ENCODE data around the gene PUM1. TPM values are rescaled to one million over a fixed set of nuclear protein-coding genes. Genes with fewer than 3 reads are reported as not detected.

PUM1 gene
- total RNA-seq, 1 experiment from 2014 or later, result 43.3 TPM

DNA sequence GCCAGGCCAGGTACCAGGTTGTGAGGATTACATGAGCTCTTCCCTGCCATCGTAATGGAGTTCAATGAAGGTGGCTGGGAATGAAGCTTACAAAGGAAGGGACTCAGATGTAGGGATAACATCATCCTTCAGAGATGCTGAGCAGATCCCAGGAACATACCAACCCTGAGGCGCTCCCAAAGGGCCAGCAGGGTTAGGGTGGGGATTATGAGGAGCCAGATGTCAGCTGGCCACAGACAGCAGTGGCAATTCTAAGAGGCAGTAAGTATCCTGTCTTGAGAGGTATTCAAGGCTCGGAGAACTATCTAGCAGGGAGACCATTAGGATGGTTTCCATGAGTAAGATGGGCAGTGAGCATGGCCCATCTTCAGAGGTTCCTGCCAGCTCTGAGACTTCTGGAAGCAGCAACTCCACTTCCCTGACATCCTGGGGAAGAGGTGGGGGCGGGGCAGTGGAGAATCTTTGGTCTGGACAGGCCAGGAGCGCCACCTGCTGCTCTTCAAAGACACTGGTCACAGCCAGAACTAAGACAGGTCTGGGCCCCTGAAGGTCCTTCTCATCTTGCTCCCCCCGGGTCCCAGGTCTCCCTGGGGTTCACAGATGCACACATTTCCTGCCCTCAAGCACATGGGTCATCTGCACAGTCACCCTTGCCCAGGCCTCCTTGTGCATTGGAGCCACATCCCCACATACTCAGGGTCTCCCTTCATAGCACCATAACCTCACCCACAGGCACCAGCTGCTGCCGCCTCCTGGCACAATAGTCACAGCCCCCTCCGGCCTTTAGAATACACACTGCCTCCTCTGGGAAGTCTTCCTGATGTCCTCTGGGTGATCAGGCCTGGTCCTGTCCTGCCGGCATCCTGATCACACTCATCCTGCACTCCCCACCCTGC is 154.2 kb downstream of the PUM1 start:
- DNase-seq, result peak; percentile 80
- Histone ChIP-seq H3K79me2 (ENCODE audit: low read length) (peaks cover 4% of the 10 kb centered on the region; the same call in 1 of the 2 replicates), H3K4me3 (ENCODE audit: low read length) (no peak overlapping the region), H3K4me1 (ENCODE audit: insufficient read depth, low read length) (peaks cover 10% of the 10 kb centered on the region), H3K9ac (ENCODE audit: low read length) (no peak overlapping the region), H3F3A (ENCODE audit: low read length, unreplicated experiment) (no peaks in the 10 kb centered on the region), H3K27me3 (ENCODE audit: low read length) (no peaks in the 10 kb centered on the region), H3K27ac (ENCODE audit: low read length) (no peak overlapping the region), H3K9me3 (ENCODE audit: low read length) (no peaks in the 10 kb centered on the region), H3K9me2 (replicated peaks; ENCODE audit: low read length) (no peaks in the 10 kb centered on the region), H4K20me1 (ENCODE audit: low read length) (no peaks in the 10 kb centered on the region), H3K4me2 (ENCODE audit: low read length) (no peak overlapping the region), H3K36me3 (ENCODE audit: low read depth, low read length) (no peaks in the 10 kb centered on the region; the same call in 1 of the 2 replicates), H2AFZ (ENCODE audit: low read length) (no peak overlapping the region)
- BruUV-seq (replicated peaks), result no TSS peak
- no peak for TF ChIP-seq EZH2 (IDR thresholded peaks at IDR 0.05; ENCODE audit: low read length, unreplicated experiment)
- TF ChIP-seq, protein P1, sequence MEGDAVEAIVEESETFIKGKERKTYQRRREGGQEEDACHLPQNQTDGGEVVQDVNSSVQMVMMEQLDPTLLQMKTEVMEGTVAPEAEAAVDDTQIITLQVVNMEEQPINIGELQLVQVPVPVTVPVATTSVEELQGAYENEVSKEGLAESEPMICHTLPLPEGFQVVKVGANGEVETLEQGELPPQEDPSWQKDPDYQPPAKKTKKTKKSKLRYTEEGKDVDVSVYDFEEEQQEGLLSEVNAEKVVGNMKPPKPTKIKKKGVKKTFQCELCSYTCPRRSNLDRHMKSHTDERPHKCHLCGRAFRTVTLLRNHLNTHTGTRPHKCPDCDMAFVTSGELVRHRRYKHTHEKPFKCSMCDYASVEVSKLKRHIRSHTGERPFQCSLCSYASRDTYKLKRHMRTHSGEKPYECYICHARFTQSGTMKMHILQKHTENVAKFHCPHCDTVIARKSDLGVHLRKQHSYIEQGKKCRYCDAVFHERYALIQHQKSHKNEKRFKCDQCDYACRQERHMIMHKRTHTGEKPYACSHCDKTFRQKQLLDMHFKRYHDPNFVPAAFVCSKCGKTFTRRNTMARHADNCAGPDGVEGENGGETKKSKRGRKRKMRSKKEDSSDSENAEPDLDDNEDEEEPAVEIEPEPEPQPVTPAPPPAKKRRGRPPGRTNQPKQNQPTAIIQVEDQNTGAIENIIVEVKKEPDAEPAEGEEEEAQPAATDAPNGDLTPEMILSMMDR (conservative IDR thresholded peaks at IDR 0.05; ENCODE audit: low read depth, low read length), result peak; percentile 91
- TF ChIP-seq EZH2phosphoT487 (IDR thresholded peaks at IDR 0.05; ENCODE audit: borderline replicate concordance, low read length), result no peak
- CTCF ChIA-PET, result interaction anchor here (0.6 to 1.2 kb wide), 8 partner anchors 79 to 1664 kb away, joined by 3 to 26 read pairs (median 4); no protein-coding TSS in a partner anchor
- ATAC-seq, result peak; percentile 80
- intact Hi-C loops (cut with micrococcal nuclease), result loop anchor here (1.0 kb wide), 3 partner anchors 110 to 192 kb away; no protein-coding TSS in a partner anchor
- POLR2A ChIA-PET (ENCODE audit: unreplicated experiment), result no interaction called here

DNA sequence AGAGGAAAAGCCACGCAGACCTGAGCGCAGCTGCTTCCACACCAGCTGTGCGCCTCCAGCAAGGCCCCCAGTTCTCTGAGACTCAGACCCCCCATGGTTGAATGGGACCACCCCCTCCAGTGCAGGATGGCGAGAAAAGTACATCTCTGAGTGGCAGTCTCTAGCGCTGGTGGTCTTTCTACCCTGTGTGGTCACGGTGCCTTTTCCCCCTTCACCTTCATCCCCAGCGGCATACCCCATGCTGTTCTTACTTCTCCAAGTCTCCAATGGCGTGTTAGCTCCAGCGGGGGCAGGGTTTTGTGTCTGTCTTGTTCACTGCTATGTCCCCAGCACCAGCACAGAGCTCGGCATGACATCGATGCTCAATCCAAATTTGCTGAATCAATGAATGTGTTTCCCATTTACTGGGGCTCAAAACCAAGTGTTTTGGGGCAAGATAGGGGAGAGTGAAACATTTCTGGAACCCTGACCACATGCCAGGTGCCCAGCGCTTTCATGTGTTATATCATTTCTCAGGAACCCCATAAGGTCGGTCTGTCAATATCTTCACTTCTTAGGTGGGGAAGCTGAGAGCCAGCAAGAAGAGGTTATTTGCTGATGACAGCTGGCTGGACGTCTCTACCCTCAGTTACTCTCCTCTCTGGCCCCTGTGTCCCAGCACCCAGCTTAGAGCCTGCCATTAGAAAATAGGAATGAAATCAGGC is 156.0 kb downstream of the PUM1 start:
- Histone ChIP-seq H3F3A (ENCODE audit: low read length, unreplicated experiment) (no peaks in the 10 kb centered on the region), H3K36me3 (ENCODE audit: low read depth, low read length) (no peaks in the 10 kb centered on the region; the same call in 1 of the 2 replicates), H4K20me1 (ENCODE audit: low read length) (no peaks in the 10 kb centered on the region), H3K79me2 (ENCODE audit: low read length) (peaks cover 4% of the 10 kb centered on the region; the same call in 1 of the 2 replicates), H3K27ac (ENCODE audit: low read length) (no peak overlapping the region), H2AFZ (ENCODE audit: low read length) (peak overlapping the region; percentile 84; the same call in 1 of the 2 replicates), H3K4me2 (ENCODE audit: low read length) (peak overlapping the region; percentile 84), H3K9me2 (replicated peaks; ENCODE audit: low read length) (no peaks in the 10 kb centered on the region), H3K4me1 (ENCODE audit: insufficient read depth, low read length) (peaks cover 10% of the 10 kb centered on the region), H3K9ac (ENCODE audit: low read length) (no peak overlapping the region), H3K4me3 (ENCODE audit: low read length) (peak overlapping the region; percentile 64; the same call in 1 of the 2 replicates), H3K27me3 (ENCODE audit: low read length) (no peaks in the 10 kb centered on the region), H3K9me3 (ENCODE audit: low read length) (no peaks in the 10 kb centered on the region)
- no peak for TF ChIP-seq EZH2 (IDR thresholded peaks at IDR 0.05; ENCODE audit: low read length, unreplicated experiment)
- TF ChIP-seq EZH2phosphoT487 (IDR thresholded peaks at IDR 0.05; ENCODE audit: borderline replicate concordance, low read length), result no peak
- TF ChIP-seq, protein P1 (conservative IDR thresholded peaks at IDR 0.05; ENCODE audit: low read depth, low read length), result no peak
- no peak for DNase-seq
- intact Hi-C loops (cut with micrococcal nuclease), result no loop called here
- ChIA-PET CTCF (no interaction called here), POLR2A (ENCODE audit: unreplicated experiment) (no interaction called here)
- BruUV-seq (replicated peaks), result no TSS peak
- no peak for ATAC-seq
